HCT116 (cell line): ENCODE data around the gene PHF2. TPM values are rescaled to one million over a fixed set of nuclear protein-coding genes. Genes with fewer than 3 reads are reported as not detected.

Experiments
- ATAC-seq: fragments of 200-7000 bp; cut with Tn5 transposase; 2 replicates; pipeline ENCODE4 v1.9.1; 2020; ENCODE audit warnings: mild to moderate bottlenecking, moderate library complexity
- BruUV-seq: library from RNA; stranded (reverse); fragments of 400-500 nt; replicated peaks from 2 replicates; lab custom pipeline; 2021; lab: Mats Ljungman, UMichigan
- CTCF ChIA-PET: fragments of 300-600 bp; sonication (Branson Sonifier 250); formaldehyde crosslinking; loops from one replicate; lab custom pipeline; 2021; ENCODE audit warnings: antibody characterized with exemption; lab: Charles Lee
- POLR2A ChIA-PET: fragments of 300-600, 350-600 bp; sonication (Branson Sonifier 250); formaldehyde crosslinking; loops from one replicate; lab custom pipeline; 2021; ENCODE audit warnings: antibody characterized with exemption; lab: Charles Lee
- RAD21 ChIA-PET, 2 experiments: fragments of 300-600 bp; sonication (Branson Sonifier 250); formaldehyde crosslinking; loops; one replicate each; lab custom pipeline; 2023; ENCODE audit warnings: low total read pairs in 2 of 2; ENCODE audit not compliant: uncharacterized antibody in 2 of 2, unreplicated experiment in 2 of 2, low non-redundant PET in 1 of 2; lab: Charles Lee
- DNase-seq: peaks from one replicate; pipeline ENCODE4 v3.0.0-alpha.2; 2010; ENCODE audit warnings: low read depth, low spot score
- H2AFZ ChIP-seq: fragments of 200-600 bp; shearing (Covaris generic), sonication (generic); 2 replicates; pipeline ENCODE4 v1.6.1; 2017; ENCODE audit warnings: low read depth, mixed run types, mixed read lengths, antibody characterized with exemption, low read length; ENCODE audit not compliant: poor library complexity, severe bottlenecking
- H3K27ac ChIP-seq: 2 replicates; pipeline ENCODE4 v1.5.1; 2012; ENCODE audit warnings: low read depth, low read length
- H3K27me3 ChIP-seq: fragments of 200-600 bp; sonication (generic); 2 replicates; pipeline ENCODE4 v1.6.1; 2016; ENCODE audit warnings: mixed run types, low read length, mixed read lengths; ENCODE audit not compliant: insufficient read depth
- H3K36me3 ChIP-seq, 2 experiments: fragments of 200-500 bp in 1 of 2; fragments of 200-600 bp in 1 of 2; sonication (Bioruptor generic) in 1 of 2; sonication (generic) in 1 of 2; 2 replicates each; pipeline versions ENCODE4 v1.5.1 to v1.6.1; 2014 to 2016; ENCODE audit warnings: low read length in 2 of 2, inconsistent platforms in 1 of 2, mixed read lengths in 1 of 2, mixed run types in 1 of 2; ENCODE audit not compliant: insufficient read depth in 2 of 2, control insufficient read depth in 1 of 2
- H3K4me1 ChIP-seq, 2 experiments: fragments of 200-600 bp in 1 of 2; sonication (generic) in 1 of 2; 2 replicates each; pipeline versions ENCODE4 v1.5.1 to v1.6.1; 2012 to 2017; ENCODE audit warnings: low read length in 2 of 2, inconsistent platforms in 1 of 2, mild to moderate bottlenecking in 1 of 2, mixed read lengths in 1 of 2, mixed run types in 1 of 2, moderate library complexity in 1 of 2; ENCODE audit not compliant: insufficient read depth in 2 of 2, control insufficient read depth in 1 of 2
- H3K4me2 ChIP-seq: fragments of 200-600 bp; sonication (generic); 2 replicates; pipeline ENCODE4 v1.6.1; 2017; ENCODE audit warnings: mixed run types, low read length, mixed read lengths
- H3K4me3 ChIP-seq, 2 experiments: fragments of 200-600 bp in 1 of 2; sonication (generic) in 1 of 2; replicated peaks in 1 of 2; 2 replicates each; pipeline ENCODE4 v1.5.1; 2011 to 2016; ENCODE audit warnings: low read length in 2 of 2, control low read depth in 1 of 2, low read depth in 1 of 2, mild to moderate bottlenecking in 1 of 2, mixed read lengths in 1 of 2, mixed run types in 1 of 2
- H3K79me2 ChIP-seq: fragments of 200-600 bp; sonication (generic); 2 replicates; pipeline ENCODE4 v1.6.1; 2017; ENCODE audit warnings: mild to moderate bottlenecking, mixed run types, low read length, moderate library complexity, mixed read lengths; ENCODE audit not compliant: insufficient read depth
- H3K9ac ChIP-seq: fragments of 200-600 bp; sonication (generic); 2 replicates; pipeline ENCODE4 v1.6.1; 2016; ENCODE audit warnings: low read length, mixed read lengths
- H3K9me2 ChIP-seq: fragments of 200-600 bp; sonication (generic), shearing (Covaris generic); 2 replicates; pipeline ENCODE4 v1.6.1; 2017; ENCODE audit warnings: mixed run types, mild to moderate bottlenecking, moderate library complexity; ENCODE audit not compliant: insufficient read depth
- H3K9me3 ChIP-seq, 2 experiments: fragments of 200-500 bp in 1 of 2; fragments of 200-600 bp in 1 of 2; sonication (Bioruptor generic) in 1 of 2; sonication (generic) in 1 of 2; 2 replicates each; pipeline ENCODE4 v1.6.1; 2014 to 2017; ENCODE audit warnings: low read length in 2 of 2, mixed read lengths in 2 of 2, inconsistent platforms in 1 of 2, low read depth in 1 of 2, mild to moderate bottlenecking in 1 of 2, mixed run types in 1 of 2, moderate library complexity in 1 of 2; ENCODE audit not compliant: control insufficient read depth in 1 of 2, insufficient read depth in 1 of 2
- H4K20me1 ChIP-seq: fragments of 200-600 bp; sonication (generic), shearing (Covaris generic); 2 replicates; pipeline ENCODE4 v1.6.1; 2017; ENCODE audit warnings: mixed run types, mild to moderate bottlenecking, moderate library complexity; ENCODE audit not compliant: insufficient read depth
- ATF3 ChIP-seq: IDR thresholded peaks from 2 replicates; pipeline ENCODE4 v1.6.1; 2012
- CBX3 ChIP-seq: IDR thresholded peaks from 2 replicates; pipeline ENCODE4 v1.6.1; 2012; ENCODE audit warnings: low read depth
- CEBPB ChIP-seq: IDR thresholded peaks from 2 replicates; pipeline ENCODE4 v1.6.1; 2012; ENCODE audit warnings: low read depth
- CTCF ChIP-seq, 3 experiments: fragments of 200-600 bp in 1 of 3; sonication (generic) in 1 of 3; IDR thresholded peaks in 2 of 3; conservative IDR thresholded peaks in 1 of 3; 2 replicates each; pipeline ENCODE4 v1.5.1; 2012 to 2017; ENCODE audit warnings: low read depth in 2 of 3, low read length in 2 of 3, antibody characterized with exemption in 1 of 3, borderline replicate concordance in 1 of 3, control low read depth in 1 of 3, mild to moderate bottlenecking in 1 of 3, mixed read lengths in 1 of 3, mixed run types in 1 of 3, moderate library complexity in 1 of 3; ENCODE audit not compliant: insufficient read depth in 1 of 3
- EGR1 ChIP-seq: IDR thresholded peaks from 2 replicates; pipeline ENCODE4 v1.6.1; 2012; ENCODE audit warnings: low read depth
- ELF1 ChIP-seq: IDR thresholded peaks from 2 replicates; pipeline ENCODE4 v1.6.1; 2012; ENCODE audit warnings: low read depth, borderline replicate concordance
- JUND ChIP-seq: IDR thresholded peaks from 2 replicates; pipeline ENCODE4 v1.6.1; 2012
- MAX ChIP-seq: IDR thresholded peaks from 2 replicates; pipeline ENCODE4 v1.6.1; 2012
- POLR2A ChIP-seq: IDR thresholded peaks from 2 replicates; pipeline ENCODE4 v1.7.0; 2011; ENCODE audit warnings: borderline replicate concordance; ENCODE audit not compliant: insufficient read depth, insufficient read length; ENCODE audit errors: extremely low read depth
- RAD21 ChIP-seq: IDR thresholded peaks from 2 replicates; pipeline ENCODE4 v1.6.1; 2012; ENCODE audit warnings: low read depth, mild to moderate bottlenecking
- REST ChIP-seq: IDR thresholded peaks from 2 replicates; pipeline ENCODE4 v1.6.1; 2012; ENCODE audit warnings: low read depth
- SIN3A ChIP-seq: IDR thresholded peaks from 2 replicates; pipeline ENCODE4 v1.6.1; 2012; ENCODE audit warnings: low read depth
- SRF ChIP-seq: IDR thresholded peaks from 2 replicates; pipeline ENCODE4 v1.6.1; 2012; ENCODE audit warnings: low read depth
- TCF7L2 ChIP-seq: IDR thresholded peaks from 2 replicates; pipeline ENCODE4 v1.7.0; 2011; ENCODE audit warnings: borderline replicate concordance, inconsistent platforms; ENCODE audit not compliant: insufficient read depth, insufficient read length; ENCODE audit errors: extremely low read depth
- YY1 ChIP-seq: IDR thresholded peaks from 2 replicates; pipeline ENCODE4 v1.6.1; 2011; ENCODE audit warnings: low read length, low read depth, moderate library complexity, mild to moderate bottlenecking; ENCODE audit not compliant: insufficient replicate concordance; ENCODE audit errors: extremely low read depth
- ZBTB33 ChIP-seq: IDR thresholded peaks from 2 replicates; pipeline ENCODE4 v1.6.1; 2011; ENCODE audit warnings: mild to moderate bottlenecking, low read length, moderate library complexity; ENCODE audit not compliant: insufficient replicate concordance; ENCODE audit errors: extremely low read depth
- ZFX ChIP-seq: fragments of 450-650 bp; IDR thresholded peaks from 2 replicates; pipeline ENCODE4 v1.6.1; 2017
- intact Hi-C: fragments of 100-400 bp; cut with micrococcal nuclease; formaldehyde crosslinking; loops from 2 replicates; pipeline ENCODE4 v1.10.0; 2022
- total RNA-seq: library from RNA; stranded (reverse); gene quantifications from one replicate; pipeline ENCODE4 v1.2.1, GENCODE V29; 2021; ENCODE audit not compliant: unreplicated experiment

PHF2 gene
- total RNA-seq, 1 experiment from 2014 or later: 20.6 TPM

- intact Hi-C loops: no loop called here
- Histone ChIP-seq H4K20me1 (no peaks in the 10 kb centered on the region), H2AFZ (no peak overlapping the region), H3K79me2 (no peaks in the 10 kb centered on the region), H3K9me2 (no peaks in the 10 kb centered on the region), H3K4me3 (no peak overlapping the region), H3K4me2 (no peak overlapping the region), H3K27me3 (no peaks in the 10 kb centered on the region), H3K27ac (no peak overlapping the region), H3K4me1 (no peaks in the 10 kb centered on the region), H3K9ac (no peak overlapping the region), H3K36me3 (peaks cover 0 to 5% of the 10 kb centered on the region in 2 experiments; a peak in 1 of 4 replicates)
- DNase-seq: no peak
- ChIA-PET RAD21 (no interaction called here), POLR2A (no interaction called here), CTCF (no interaction called here)
- BruUV-seq: no TSS peak
- TF ChIP-seq MAX (no peak), ZBTB33 (no peak), ZFX (no peak), REST (no peak), SRF (no peak), RAD21 (no peak), ATF3 (no peak), CBX3 (no peak), CTCF (IDR thresholded peaks at IDR 0.05 in 2 of 3, conservative IDR thresholded peaks at IDR 0.05 in 1 of 3; ENCODE audit: borderline replicate concordance in 1 of 3, insufficient read depth in 1 of 3, low read depth in 2 of 3, low read length in 2 of 3) (no peak), ELF1 (no peak), YY1 (no peak), SIN3A (no peak), JUND (no peak), CEBPB (no peak), EGR1 (no peak), TCF7L2 (no peak), POLR2A (no peak)
- TF ChIP-seq, all 23 proteins: peak for 0
- no peaks in the 10 kb centered on the region for H3K9me3 ChIP-seq
- no peak for ATAC-seq
These were observed 58.2 kb downstream of the PHF2 start for GRCh38 chr9:93634311-93635185.
